SJSA1 (cell line): Measurements from ENCODE around the gene RBM4. TPM values are rescaled to one million over a fixed set of nuclear protein-coding genes. Genes with fewer than 3 reads are reported as not detected.
"Not testable (repeated sequence)": the region's sequence is repeated elsewhere in the genome, so short reads cannot be mapped to it uniquely, and the experiment has no call there.

Source experiments
- DNase-seq, 2 experiments: peaks; one replicate each; pipeline ENCODE4 v3.0.0-alpha.2; 2015 to 2020; ENCODE audit warnings: low spot score in 2 of 2, low read depth in 1 of 2
- H3K27ac ChIP-seq: fragments of 250-450 bp; sonication (Bioruptor Pico); 2 replicates; pipeline ENCODE4 v1.5.1; 2020; ENCODE audit warnings: mild to moderate bottlenecking, moderate library complexity
- H3K27me3 ChIP-seq: fragments of 250-450 bp; sonication (Bioruptor Pico); replicated peaks from 2 replicates; pipeline ENCODE4 v1.5.1; 2020; ENCODE audit warnings: mild to moderate bottlenecking, moderate library complexity
- H3K36me3 ChIP-seq: fragments of 250-450 bp; sonication (Bioruptor Pico); 2 replicates; pipeline ENCODE4 v1.5.1; 2020; ENCODE audit warnings: mild to moderate bottlenecking
- H3K4me1 ChIP-seq: fragments of 250-450 bp; sonication (Bioruptor Pico); replicated peaks from 2 replicates; pipeline ENCODE4 v1.6.1; 2021; ENCODE audit warnings: mild to moderate bottlenecking
- H3K4me3 ChIP-seq: fragments of 250-450 bp; sonication (Bioruptor Pico); 2 replicates; pipeline ENCODE4 v1.5.1; 2020; ENCODE audit warnings: mild to moderate bottlenecking
- H3K9me3 ChIP-seq: fragments of 250-450 bp; sonication (Bioruptor Pico); replicated peaks from 2 replicates; pipeline ENCODE4 v1.5.1; 2020; ENCODE audit warnings: mild to moderate bottlenecking
- total RNA-seq: library from RNA; depleted of rRNA; stranded (reverse); fragments of >200 nt; shearing (Covaris generic); gene quantifications from 2 replicates; pipeline ENCODE4 v1.2.3, GENCODE V29; 2014

RBM4 gene
- total RNA-seq, 1 experiment from 2014 or later: 170 TPM

GRCh38 chr11:66626382-66626781 is 12.1 kb upstream of the RBM4 start:
- Histone ChIP-seq H3K4me1 (0 out of 2 replicates have a peak, but pooled peaks cover 10% of the 10 kb centered on the region), H3K36me3 (peaks cover 100% of the 10 kb centered on the region), H3K4me3 (no peak overlapping the region), H3K27ac (no peak overlapping the region), H3K27me3 (no peaks in the 10 kb centered on the region), H3K9me3 (no peaks in the 10 kb centered on the region)
- no peak for DNase-seq

- H3K27me3 ChIP-seq: no peaks in the 10 kb centered on the region
- DNase-seq: no peak
- H3K27ac ChIP-seq: no peak overlapping the region
- H3K4me1 ChIP-seq: 0 out of 2 replicates have a peak, but pooled peaks cover 10% of the 10 kb centered on the region
- H3K36me3 ChIP-seq: peaks cover 100% of the 10 kb centered on the region
- no peak overlapping the region for H3K4me3 ChIP-seq
- no peaks in the 10 kb centered on the region for H3K9me3 ChIP-seq
These were observed 11.6 kb upstream of the RBM4 start for GRCh38 chr11:66626926-66627325.

- H3K36me3 ChIP-seq: peaks cover 100% of the 10 kb centered on the region
These were observed 10.4 kb upstream of the RBM4 start for GRCh38 chr11:66628061-66628603.

GRCh38 chr11:66629356-66629755 is 9.1 kb upstream of the RBM4 start:
- Histone ChIP-seq H3K27ac (no peak overlapping the region), H3K27me3 (no peaks in the 10 kb centered on the region), H3K36me3 (peaks cover 100% of the 10 kb centered on the region), H3K4me3 (no peak overlapping the region), H3K9me3 (no peaks in the 10 kb centered on the region), H3K4me1 (no peaks in the 10 kb centered on the region)
- DNase-seq: no peak

More at GRCh38 chr11:66628061-66628603, 10.4 kb upstream of the RBM4 start:
- no peak overlapping the region for H3K27ac ChIP-seq
- H3K4me3 ChIP-seq: no peak overlapping the region
- no peaks in the 10 kb centered on the region for H3K27me3 ChIP-seq
- 0 out of 2 replicates have a peak, but pooled peaks cover 4% of the 10 kb centered on the region for H3K4me1 ChIP-seq
- no peak for DNase-seq
- H3K9me3 ChIP-seq: no peaks in the 10 kb centered on the region

- peaks cover 98% of the 10 kb centered on the region for H3K36me3 ChIP-seq
- DNase-seq: no peak
- H3K27ac ChIP-seq: no peak overlapping the region
- H3K27me3 ChIP-seq: no peaks in the 10 kb centered on the region
- no peaks in the 10 kb centered on the region for H3K4me1 ChIP-seq
- H3K9me3 ChIP-seq: no peaks in the 10 kb centered on the region
- H3K4me3 ChIP-seq: no peak overlapping the region
These were observed 6.6 kb upstream of the RBM4 start for GRCh38 chr11:66631883-66632282.

GRCh38 chr11:66632952-66633351 is 5.6 kb upstream of the RBM4 start:
- H3K27ac ChIP-seq: no peak overlapping the region
- no peaks in the 10 kb centered on the region for H3K27me3 ChIP-seq
- H3K36me3 ChIP-seq: peaks cover 97% of the 10 kb centered on the region
- peaks cover 8% of the 10 kb centered on the region for H3K4me1 ChIP-seq
- no peak for DNase-seq
- H3K9me3 ChIP-seq: no peaks in the 10 kb centered on the region
- no peak overlapping the region for H3K4me3 ChIP-seq

GRCh38 chr11:66636411-66636810 is 2.1 kb upstream of the RBM4 start:
- DNase-seq: no peak
- Histone ChIP-seq H3K36me3 (peaks cover 94% of the 10 kb centered on the region), H3K4me3 (no peak overlapping the region), H3K27ac (no peak overlapping the region), H3K9me3 (no peaks in the 10 kb centered on the region), H3K27me3 (no peaks in the 10 kb centered on the region), H3K4me1 (peaks cover 33% of the 10 kb centered on the region)

- Histone ChIP-seq H3K36me3 (peaks cover 94% of the 10 kb centered on the region), H3K27ac (no peak overlapping the region), H3K9me3 (no peaks in the 10 kb centered on the region), H3K4me1 (peaks cover 39% of the 10 kb centered on the region), H3K27me3 (no peaks in the 10 kb centered on the region), H3K4me3 (peak overlapping the region; percentile 58)
- no peak for DNase-seq
These were observed 836 bp upstream of the RBM4 start for GRCh38 chr11:66637557-66638176.

GRCh38 chr11:66639066-66639813 is 737 bp downstream of the RBM4 start:
- Histone ChIP-seq H3K9me3 (no peaks in the 10 kb centered on the region), H3K36me3 (peaks cover 94% of the 10 kb centered on the region), H3K4me3 (peak overlapping the region; percentile 58), H3K27ac (peak overlapping the region; percentile 56), H3K27me3 (no peaks in the 10 kb centered on the region), H3K4me1 (peaks cover 39% of the 10 kb centered on the region)
- DNase-seq: no peak

- not testable (repeated sequence) for DNase-seq, H3K27ac ChIP-seq
These were observed 1.4 kb downstream of the RBM4 start for GRCh38 chr11:66639814-66640340.

GRCh38 chr11:66641834-66642233 is 3.3 kb downstream of the RBM4 start:
- Histone ChIP-seq H3K4me1 (peaks cover 39% of the 10 kb centered on the region), H3K36me3 (peaks cover 96% of the 10 kb centered on the region)
- no peak for DNase-seq

More at GRCh38 chr11:66639814-66640340, 1.4 kb downstream of the RBM4 start:
- H3K4me1 ChIP-seq: peaks cover 39% of the 10 kb centered on the region
- not testable (repeated sequence) for H3K9me3 ChIP-seq, H3K27me3 ChIP-seq
- H3K36me3 ChIP-seq: peaks cover 94% of the 10 kb centered on the region
- H3K4me3 ChIP-seq: peak overlapping the region; percentile 58

GRCh38 chr11:66643745-66644437 is 5.4 kb downstream of the RBM4 start:
- no peak overlapping the region for H3K27ac ChIP-seq
- peaks cover 28% of the 10 kb centered on the region for H3K4me1 ChIP-seq
- no peak for DNase-seq
- H3K27me3 ChIP-seq: no peaks in the 10 kb centered on the region
- no peaks in the 10 kb centered on the region for H3K9me3 ChIP-seq
- H3K36me3 ChIP-seq: peaks cover 100% of the 10 kb centered on the region
- no peak overlapping the region for H3K4me3 ChIP-seq

More at GRCh38 chr11:66641834-66642233, 3.3 kb downstream of the RBM4 start:
- Histone ChIP-seq H3K27ac (no peak overlapping the region), H3K9me3 (no peaks in the 10 kb centered on the region), H3K27me3 (no peaks in the 10 kb centered on the region), H3K4me3 (no peak overlapping the region)

GRCh38 chr11:66646828-66647227 is 8.3 kb downstream of the RBM4 start:
- no peak overlapping the region for H3K27ac ChIP-seq
- DNase-seq: no peak
- H3K4me3 ChIP-seq: no peak overlapping the region
- no peaks in the 10 kb centered on the region for H3K9me3 ChIP-seq
- H3K4me1 ChIP-seq: peaks cover 2% of the 10 kb centered on the region
- no peaks in the 10 kb centered on the region for H3K27me3 ChIP-seq
- peaks cover 100% of the 10 kb centered on the region for H3K36me3 ChIP-seq
